DOHH2 (cell line): ENCODE results near the gene LASP1NB.
"Not testable (repeated sequence)": the region's sequence is repeated elsewhere in the genome, so short reads cannot be mapped to it uniquely, and the experiment has no call there.

ENCODE experiments used
- H3F3A ChIP-seq: fragments of 200-600 bp; sonication (generic), shearing (Covaris generic); 2 replicates; pipeline ENCODE4 v1.6.0; 2016; ENCODE audit warnings: antibody characterized with exemption, mild to moderate bottlenecking; ENCODE audit not compliant: control insufficient read depth, insufficient read depth
- H3K27ac ChIP-seq: fragments of 200-600 bp; sonication (generic); 2 replicates; pipeline ENCODE4 v1.5.1; 2014; ENCODE audit warnings: low read depth, mild to moderate bottlenecking, low read length, moderate library complexity
- H3K27me3 ChIP-seq: fragments of 200-600 bp; sonication (generic); 2 replicates; pipeline ENCODE4 v1.6.1; 2014; ENCODE audit warnings: mild to moderate bottlenecking, low read length, mixed read lengths; ENCODE audit not compliant: control insufficient read depth
- H3K36me3 ChIP-seq: fragments of 200-600 bp; sonication (generic); 2 replicates; pipeline ENCODE4 v1.6.1; 2014; ENCODE audit warnings: mild to moderate bottlenecking, low read length, moderate library complexity, mixed read lengths; ENCODE audit not compliant: control insufficient read depth
- H3K4me1 ChIP-seq: fragments of 200-600 bp; sonication (generic); 2 replicates; pipeline ENCODE4 v1.6.1; 2014; ENCODE audit warnings: mild to moderate bottlenecking, low read length, mixed read lengths; ENCODE audit not compliant: control insufficient read depth
- H3K4me2 ChIP-seq: fragments of 200-600 bp; sonication (generic); 2 replicates; pipeline ENCODE4 v1.6.0; 2014; ENCODE audit warnings: mild to moderate bottlenecking, low read length, moderate library complexity
- H3K4me3 ChIP-seq: fragments of 200-600 bp; sonication (generic); 2 replicates; pipeline ENCODE4 v1.5.1; 2014; ENCODE audit warnings: mild to moderate bottlenecking, low read length, mixed read lengths
- H3K79me2 ChIP-seq: fragments of 200-600 bp; sonication (generic); 2 replicates; pipeline ENCODE4 v1.6.1; 2014; ENCODE audit warnings: mild to moderate bottlenecking, low read length, mixed read lengths; ENCODE audit not compliant: control insufficient read depth
- H3K9me2 ChIP-seq: fragments of 200-600 bp; sonication (generic); replicated peaks from 2 replicates; pipeline ENCODE4 v1.6.1; 2014; ENCODE audit warnings: mild to moderate bottlenecking, low read length, mixed read lengths; ENCODE audit not compliant: control insufficient read depth
- H3K9me3 ChIP-seq: fragments of 200-600 bp; sonication (generic); 2 replicates; pipeline ENCODE4 v1.6.1; 2014; ENCODE audit warnings: antibody characterized with exemption, low read length, mixed read lengths; ENCODE audit not compliant: control insufficient read depth, insufficient read depth
- H4K20me1 ChIP-seq: fragments of 200-600 bp; sonication (generic); 2 replicates; pipeline ENCODE4 v1.6.0; 2014; ENCODE audit warnings: low read depth, mild to moderate bottlenecking, antibody characterized with exemption, low read length, moderate library complexity; ENCODE audit not compliant: control insufficient read depth, insufficient read depth
- EZH2phosphoT487 ChIP-seq: fragments of 200-600 bp; sonication (generic); IDR thresholded peaks from 2 replicates; pipeline ENCODE4 v1.6.1; 2017; ENCODE audit warnings: borderline replicate concordance, mild to moderate bottlenecking, antibody characterized with exemption, low read length, moderate library complexity, mixed read lengths
- TF ChIP-seq, protein P1 (sequence below): fragments of 200-600 bp; sonication (generic); IDR thresholded peaks from one replicate; pipeline ENCODE4 v1.5.1; 2014; ENCODE audit warnings: antibody characterized with exemption, mild to moderate bottlenecking, low read depth, low read length; ENCODE audit not compliant: poor library complexity, severe bottlenecking

LASP1NB gene

DNA sequence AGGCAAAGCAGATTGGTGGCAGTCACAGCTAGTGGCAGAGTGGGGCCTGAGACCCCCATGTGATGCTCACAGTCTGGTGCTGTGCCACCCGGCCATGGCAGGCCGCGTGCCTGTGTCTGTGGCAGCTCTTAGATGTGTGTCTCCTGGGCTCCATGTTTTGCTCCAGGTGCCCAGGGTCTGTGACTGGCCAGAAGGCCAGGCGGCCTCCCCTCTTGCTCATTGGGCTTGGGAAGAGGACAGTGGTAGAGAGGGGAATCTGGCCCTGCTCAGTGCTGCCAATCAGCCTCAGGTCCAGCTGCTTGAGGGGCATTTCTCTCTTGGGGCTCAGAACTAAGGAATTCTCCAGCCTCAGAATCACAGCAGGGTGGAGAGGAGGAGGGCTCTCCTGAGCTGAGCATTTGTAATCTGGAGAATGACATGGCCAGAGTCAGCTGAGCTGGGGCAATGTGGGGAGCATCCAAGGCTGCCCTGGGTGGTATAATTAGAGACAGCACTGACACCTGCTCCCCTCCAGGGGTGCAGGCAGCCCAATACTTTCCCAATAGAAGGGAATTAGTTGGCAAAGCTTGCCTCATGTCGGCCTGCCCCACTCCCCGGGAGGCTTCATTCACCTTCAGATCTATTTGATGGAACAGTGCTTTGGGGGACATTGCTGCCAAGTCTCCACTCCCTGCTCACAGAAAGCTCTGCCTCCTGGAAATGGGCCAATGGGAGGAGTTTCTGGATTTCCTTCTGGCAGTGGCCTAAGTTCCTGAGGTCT is 2.7 kb upstream of the LASP1NB start:
- no peaks in the 10 kb centered on the region for H4K20me1 ChIP-seq
- H3K9me2 ChIP-seq: no peaks in the 10 kb centered on the region
- H3K27ac ChIP-seq: no peak overlapping the region
- peaks cover 13% of the 10 kb centered on the region for H3K36me3 ChIP-seq
- no peak for TF ChIP-seq EZH2phosphoT487
- TF ChIP-seq, protein P1, sequence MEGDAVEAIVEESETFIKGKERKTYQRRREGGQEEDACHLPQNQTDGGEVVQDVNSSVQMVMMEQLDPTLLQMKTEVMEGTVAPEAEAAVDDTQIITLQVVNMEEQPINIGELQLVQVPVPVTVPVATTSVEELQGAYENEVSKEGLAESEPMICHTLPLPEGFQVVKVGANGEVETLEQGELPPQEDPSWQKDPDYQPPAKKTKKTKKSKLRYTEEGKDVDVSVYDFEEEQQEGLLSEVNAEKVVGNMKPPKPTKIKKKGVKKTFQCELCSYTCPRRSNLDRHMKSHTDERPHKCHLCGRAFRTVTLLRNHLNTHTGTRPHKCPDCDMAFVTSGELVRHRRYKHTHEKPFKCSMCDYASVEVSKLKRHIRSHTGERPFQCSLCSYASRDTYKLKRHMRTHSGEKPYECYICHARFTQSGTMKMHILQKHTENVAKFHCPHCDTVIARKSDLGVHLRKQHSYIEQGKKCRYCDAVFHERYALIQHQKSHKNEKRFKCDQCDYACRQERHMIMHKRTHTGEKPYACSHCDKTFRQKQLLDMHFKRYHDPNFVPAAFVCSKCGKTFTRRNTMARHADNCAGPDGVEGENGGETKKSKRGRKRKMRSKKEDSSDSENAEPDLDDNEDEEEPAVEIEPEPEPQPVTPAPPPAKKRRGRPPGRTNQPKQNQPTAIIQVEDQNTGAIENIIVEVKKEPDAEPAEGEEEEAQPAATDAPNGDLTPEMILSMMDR: no peak
- H3K4me1 ChIP-seq: peaks cover 36% of the 10 kb centered on the region
- no peak overlapping the region for H3K4me3 ChIP-seq
- H3F3A ChIP-seq: peaks cover 4% of the 10 kb centered on the region; the same call in 1 of the 2 replicates
- no peaks in the 10 kb centered on the region for H3K27me3 ChIP-seq
- no peaks in the 10 kb centered on the region for H3K9me3 ChIP-seq
- H3K79me2 ChIP-seq: no peaks in the 10 kb centered on the region
- H3K4me2 ChIP-seq: no peak overlapping the region

GRCh38 chr17:38926293-38927070 is 1.1 kb downstream of the LASP1NB start:
- Histone ChIP-seq H3K27me3 (no peaks in the 10 kb centered on the region), H3K36me3 (no peaks in the 10 kb centered on the region), H3K27ac (no peak overlapping the region), H4K20me1 (no peaks in the 10 kb centered on the region), H3F3A (peaks cover 4% of the 10 kb centered on the region), H3K4me3 (no peak overlapping the region), H3K79me2 (no peaks in the 10 kb centered on the region), H3K9me3 (no peaks in the 10 kb centered on the region), H3K4me1 (peaks cover 30% of the 10 kb centered on the region), H3K9me2 (no peaks in the 10 kb centered on the region), H3K4me2 (peak overlapping the region; percentile 22; the same call in 1 of the 2 replicates)
- no peak for TF ChIP-seq EZH2phosphoT487

- not testable (repeated sequence) for H3K4me2 ChIP-seq, H3K9me3 ChIP-seq, H3K27me3 ChIP-seq, H3K27ac ChIP-seq, H3K36me3 ChIP-seq, H3K79me2 ChIP-seq, H3F3A ChIP-seq, H4K20me1 ChIP-seq, H3K9me2 ChIP-seq, H3K4me3 ChIP-seq
- peaks cover 13% of the 10 kb centered on the region for H3K4me1 ChIP-seq
Measured at GRCh38 chr17:38930782-38931181, 5.4 kb downstream of the LASP1NB start.

GRCh38 chr17:38933962-38934361 is 8.5 kb downstream of the LASP1NB start:
- not testable (repeated sequence) for H3K79me2 ChIP-seq, H3K27ac ChIP-seq, H3F3A ChIP-seq, H3K36me3 ChIP-seq, H3K4me3 ChIP-seq, H3K4me1 ChIP-seq, H3K4me2 ChIP-seq, H3K9me3 ChIP-seq, H3K9me2 ChIP-seq, H4K20me1 ChIP-seq
- H3K27me3 ChIP-seq: peaks cover 14% of the 10 kb centered on the region

GRCh38 chr17:38939987-38940386 is 14.6 kb downstream of the LASP1NB start:
- H3K36me3 ChIP-seq: no peaks in the 10 kb centered on the region
- H3K27ac ChIP-seq: no peak overlapping the region
- H3K4me1 ChIP-seq: peaks cover 21% of the 10 kb centered on the region
- peaks cover 5% of the 10 kb centered on the region for H3F3A ChIP-seq
- no peak overlapping the region for H3K4me2 ChIP-seq
- no peaks in the 10 kb centered on the region for H4K20me1 ChIP-seq
- H3K79me2 ChIP-seq: no peaks in the 10 kb centered on the region
- peaks cover 11% of the 10 kb centered on the region for H3K27me3 ChIP-seq
- H3K9me3 ChIP-seq: no peaks in the 10 kb centered on the region
- H3K9me2 ChIP-seq: no peaks in the 10 kb centered on the region
- TF ChIP-seq, protein P1: no peak
- no peak for TF ChIP-seq EZH2phosphoT487
- H3K4me3 ChIP-seq: no peak overlapping the region
